ENCODE data around the gene JAK2.

- TF ChIP-seq POLR2A (IDR thresholded peaks at IDR 0.05), result no peak
- TF ChIP-seq CTCF (IDR thresholded peaks at IDR 0.05), result no peak
Measured at GRCh38 chr9:4938496-4938895, 46.6 kb upstream of the JAK2 start.
